HepG2 (cell line): Measurements from ENCODE around the gene CISD2. TPM values are rescaled to one million over a fixed set of nuclear protein-coding genes. Genes with fewer than 3 reads are reported as not detected.

Source experiments
- FLYWCH1 ChIP-seq: sonication (generic); formaldehyde crosslinking; IDR thresholded peaks from 2 replicates; pipeline ENCODE4 v1.8.1; 2023; ENCODE audit warnings: mild to moderate bottlenecking, missing genetic modification reagents
- IRF2 ChIP-seq: IDR thresholded peaks from 2 replicates; pipeline ENCODE4 v1.6.1; 2018; ENCODE audit warnings: missing genetic modification reagents, missing compliant biosample characterization
- RBFOX2 ChIP-seq: fragments of 200-400 bp; formaldehyde crosslinking; IDR thresholded peaks from 2 replicates; pipeline ENCODE4 v1.6.1; 2017; ENCODE audit warnings: low read depth, mild to moderate bottlenecking, low read length
- REXO4 ChIP-seq: sonication (generic); formaldehyde crosslinking; IDR thresholded peaks from 2 replicates; pipeline ENCODE4 v1.8.0; 2022; ENCODE audit warnings: missing genetic modification reagents, mild to moderate bottlenecking, borderline replicate concordance
- ZNF138 ChIP-seq: sonication (generic); formaldehyde crosslinking; IDR thresholded peaks from 2 replicates; pipeline ENCODE4 v1.5.0; 2020; ENCODE audit warnings: mild to moderate bottlenecking, low read depth, missing genetic modification reagents
- ZNF253 ChIP-seq: sonication (generic); formaldehyde crosslinking; IDR thresholded peaks from 2 replicates; pipeline ENCODE4 v1.8.0; 2022; ENCODE audit warnings: mild to moderate bottlenecking, missing genetic modification reagents, borderline replicate concordance
- ZNF282 ChIP-seq: fragments of 450-650 bp; IDR thresholded peaks from 2 replicates; pipeline ENCODE4 v1.6.1; 2018; ENCODE audit not compliant: partially characterized antibody
- ZNF33A ChIP-seq: sonication (generic); formaldehyde crosslinking; IDR thresholded peaks from 2 replicates; pipeline ENCODE4 v1.5.1; 2020; ENCODE audit warnings: missing genetic modification reagents, mild to moderate bottlenecking, moderate library complexity, borderline replicate concordance
- ZNF484 ChIP-seq: sonication (generic); formaldehyde crosslinking; IDR thresholded peaks from 2 replicates; pipeline ENCODE4 v1.5.1; 2020; ENCODE audit warnings: mild to moderate bottlenecking, low read depth, missing genetic modification reagents, borderline replicate concordance
- ZNF543 ChIP-seq: sonication (generic); formaldehyde crosslinking; IDR thresholded peaks from 2 replicates; pipeline ENCODE4 v1.4.0; 2020; ENCODE audit warnings: mild to moderate bottlenecking, missing genetic modification reagents
- ZNF546 ChIP-seq: sonication (generic); formaldehyde crosslinking; conservative IDR thresholded peaks from 2 replicates; pipeline ENCODE4 v1.8.1; 2023; ENCODE audit warnings: mild to moderate bottlenecking, missing genetic modification reagents
- ZNF550 ChIP-seq: sonication (generic); formaldehyde crosslinking; IDR thresholded peaks from 2 replicates; pipeline ENCODE4 v1.4.0; 2020; ENCODE audit warnings: mild to moderate bottlenecking, missing genetic modification reagents, borderline replicate concordance
- ZNF615 ChIP-seq: sonication (generic); formaldehyde crosslinking; IDR thresholded peaks from 2 replicates; pipeline ENCODE4 v1.5.0; 2020; ENCODE audit warnings: mild to moderate bottlenecking, missing genetic modification reagents, borderline replicate concordance
- polyA plus RNA-seq, 8 experiments: library from polyadenylated mRNA; depleted of rRNA in 3 of 8; stranded (reverse) in 7 of 8; unstranded in 1 of 8; fragments of >200 nt; fragmentation: Illumina TruSeq in 4 of 8; extraction: Trizol in 4 of 8; gene quantifications; 2 replicates each; pipeline versions ENCODE4 v1.2.1 to v1.2.3, GENCODE V29; 2011 to 2016; ENCODE audit warnings: low read depth in 4 of 8, missing spikeins in 1 of 8, mixed read lengths in 1 of 8; ENCODE audit not compliant: insufficient read depth in 1 of 8
- total RNA-seq, 5 experiments: library from RNA; depleted of rRNA; stranded (reverse); fragments of >200 nt; fragmentation: Illumina TruSeq; extraction: Trizol; gene quantifications; 2 replicates each; pipeline ENCODE4 v1.2.3, GENCODE V29; 2016; ENCODE audit warnings: low read depth in 1 of 5
- TF ChIP-seq, protein P1 (sequence below): sonication (generic); formaldehyde crosslinking; IDR thresholded peaks from 2 replicates; pipeline ENCODE4 v1.4.0; 2020; ENCODE audit warnings: missing genetic modification reagents, mild to moderate bottlenecking, borderline replicate concordance
- TF ChIP-seq, protein P2 (sequence below): conservative IDR thresholded peaks from 2 replicates; pipeline ENCODE4 v1.6.1; 2018; ENCODE audit warnings: missing genetic modification reagents
- TF ChIP-seq, protein P3 (sequence below): sonication (generic); formaldehyde crosslinking; IDR thresholded peaks from 2 replicates; pipeline ENCODE4 v1.4.0; 2020; ENCODE audit warnings: missing genetic modification reagents
- TF ChIP-seq, protein P4 (sequence below): IDR thresholded peaks from 2 replicates; pipeline ENCODE4 v1.6.1; 2018; ENCODE audit warnings: missing genetic modification reagents

CISD2 gene
- total and polyA plus RNA-seq, 2 of the 13 experiments (the other 11 are each of a cell fraction or from before 2014, with no cell fraction given): 24.5 to 37.7 TPM

GRCh38 chr4:102868781-102869568 is at the start of gene CISD2 (continued):
- TF ChIP-seq, protein P1, sequence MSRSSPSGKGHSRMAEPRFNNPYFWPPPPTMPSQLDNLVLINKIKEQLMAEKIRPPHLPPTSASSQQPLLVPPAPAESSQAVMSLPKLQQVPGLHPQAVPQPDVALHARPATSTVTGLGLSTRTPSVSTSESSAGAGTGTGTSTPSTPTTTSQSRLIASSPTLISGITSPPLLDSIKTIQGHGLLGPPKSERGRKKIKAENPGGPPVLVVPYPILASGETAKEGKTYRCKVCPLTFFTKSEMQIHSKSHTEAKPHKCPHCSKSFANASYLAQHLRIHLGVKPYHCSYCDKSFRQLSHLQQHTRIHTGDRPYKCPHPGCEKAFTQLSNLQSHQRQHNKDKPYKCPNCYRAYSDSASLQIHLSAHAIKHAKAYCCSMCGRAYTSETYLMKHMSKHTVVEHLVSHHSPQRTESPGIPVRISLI (CRISPR knock-in tag): peak; percentile 56
- 0 out of 2 replicates have a peak, but pooled peaks have one; percentile 30 for TF ChIP-seq ZNF138 (CRISPR knock-in tag)
- TF ChIP-seq, protein P2, sequence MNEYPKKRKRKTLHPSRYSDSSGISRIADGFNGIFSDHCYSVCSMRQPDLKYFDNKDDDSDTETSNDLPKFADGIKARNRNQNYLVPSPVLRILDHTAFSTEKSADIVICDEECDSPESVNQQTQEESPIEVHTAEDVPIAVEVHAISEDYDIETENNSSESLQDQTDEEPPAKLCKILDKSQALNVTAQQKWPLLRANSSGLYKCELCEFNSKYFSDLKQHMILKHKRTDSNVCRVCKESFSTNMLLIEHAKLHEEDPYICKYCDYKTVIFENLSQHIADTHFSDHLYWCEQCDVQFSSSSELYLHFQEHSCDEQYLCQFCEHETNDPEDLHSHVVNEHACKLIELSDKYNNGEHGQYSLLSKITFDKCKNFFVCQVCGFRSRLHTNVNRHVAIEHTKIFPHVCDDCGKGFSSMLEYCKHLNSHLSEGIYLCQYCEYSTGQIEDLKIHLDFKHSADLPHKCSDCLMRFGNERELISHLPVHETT: peak; percentile 78; the same call in 1 of the 2 replicates
- TF ChIP-seq ZNF33A (CRISPR knock-in tag): no peak
- TF ChIP-seq, protein P3, sequence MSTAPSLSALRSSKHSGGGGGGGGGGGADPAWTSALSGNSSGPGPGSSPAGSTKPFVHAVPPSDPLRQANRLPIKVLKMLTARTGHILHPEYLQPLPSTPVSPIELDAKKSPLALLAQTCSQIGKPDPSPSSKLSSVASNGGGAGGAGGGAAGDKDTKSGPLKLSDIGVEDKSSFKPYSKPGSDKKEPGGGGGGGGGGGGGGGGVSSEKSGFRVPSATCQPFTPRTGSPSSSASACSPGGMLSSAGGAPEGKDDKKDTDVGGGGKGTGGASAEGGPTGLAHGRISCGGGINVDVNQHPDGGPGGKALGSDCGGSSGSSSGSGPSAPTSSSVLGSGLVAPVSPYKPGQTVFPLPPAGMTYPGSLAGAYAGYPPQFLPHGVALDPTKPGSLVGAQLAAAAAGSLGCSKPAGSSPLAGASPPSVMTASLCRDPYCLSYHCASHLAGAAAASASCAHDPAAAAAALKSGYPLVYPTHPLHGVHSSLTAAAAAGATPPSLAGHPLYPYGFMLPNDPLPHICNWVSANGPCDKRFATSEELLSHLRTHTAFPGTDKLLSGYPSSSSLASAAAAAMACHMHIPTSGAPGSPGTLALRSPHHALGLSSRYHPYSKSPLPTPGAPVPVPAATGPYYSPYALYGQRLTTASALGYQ: no peak; the same call in 1 of the 2 replicates
- TF ChIP-seq IRF2 (CRISPR knock-in tag): peak; percentile 58
- TF ChIP-seq ZNF484 (CRISPR knock-in tag): no peak
- 0 out of 2 replicates have a peak, but pooled peaks have one; percentile 33 for TF ChIP-seq FLYWCH1 (CRISPR knock-in tag)
- peak; percentile 46; the same call in 1 of the 2 replicates for TF ChIP-seq REXO4 (CRISPR knock-in tag)
- TF ChIP-seq, protein P4, sequence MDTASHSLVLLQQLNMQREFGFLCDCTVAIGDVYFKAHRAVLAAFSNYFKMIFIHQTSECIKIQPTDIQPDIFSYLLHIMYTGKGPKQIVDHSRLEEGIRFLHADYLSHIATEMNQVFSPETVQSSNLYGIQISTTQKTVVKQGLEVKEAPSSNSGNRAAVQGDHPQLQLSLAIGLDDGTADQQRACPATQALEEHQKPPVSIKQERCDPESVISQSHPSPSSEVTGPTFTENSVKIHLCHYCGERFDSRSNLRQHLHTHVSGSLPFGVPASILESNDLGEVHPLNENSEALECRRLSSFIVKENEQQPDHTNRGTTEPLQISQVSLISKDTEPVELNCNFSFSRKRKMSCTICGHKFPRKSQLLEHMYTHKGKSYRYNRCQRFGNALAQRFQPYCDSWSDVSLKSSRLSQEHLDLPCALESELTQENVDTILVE: peak; percentile 52
- TF ChIP-seq ZNF543 (CRISPR knock-in tag): peak; percentile 91
- TF ChIP-seq ZNF253 (CRISPR knock-in tag): no peak; the same call in 1 of the 2 replicates
- no peak for TF ChIP-seq ZNF282
- peak; percentile 96 for TF ChIP-seq RBFOX2
- TF ChIP-seq ZNF546 (CRISPR knock-in tag): peak; percentile 96; the same call in 1 of the 2 replicates
- TF ChIP-seq ZNF615 (CRISPR knock-in tag): 0 out of 2 replicates have a peak, but pooled peaks have one; percentile 38
- TF ChIP-seq ZNF550 (CRISPR knock-in tag): no peak
